C4-2B (cell line): ENCODE measurements around the gene FAM136A.

Source experiments
- ZFX ChIP-seq: fragments of 450-650 bp; IDR thresholded peaks from 2 replicates; pipeline ENCODE4 v1.6.1; 2017
- TF ChIP-seq, protein P1 (sequence below): fragments of 450-650 bp; conservative IDR thresholded peaks from 2 replicates; pipeline ENCODE4 v1.5.1; 2017; ENCODE audit warnings: mild to moderate bottlenecking

DNA sequence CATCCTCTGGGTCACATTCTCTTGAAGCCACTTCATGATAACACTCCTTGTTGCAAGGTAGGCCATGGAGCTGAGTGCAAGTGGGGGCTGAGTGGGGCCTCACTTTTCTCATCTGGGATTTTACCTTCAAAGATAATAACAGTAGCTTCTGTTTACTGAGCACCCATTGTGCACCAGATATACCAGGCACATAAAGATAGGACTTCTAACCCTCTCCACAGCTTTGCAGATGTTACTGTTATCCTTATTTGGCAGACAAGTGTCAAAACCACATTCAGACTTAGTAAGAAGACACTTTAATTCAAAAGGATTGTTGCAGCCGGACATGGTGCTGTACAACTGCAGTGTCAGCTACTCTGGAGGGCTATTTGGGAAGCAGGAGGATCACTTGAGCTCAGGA is 12.8 kb upstream of the FAM136A start:
- TF ChIP-seq, protein P1, sequence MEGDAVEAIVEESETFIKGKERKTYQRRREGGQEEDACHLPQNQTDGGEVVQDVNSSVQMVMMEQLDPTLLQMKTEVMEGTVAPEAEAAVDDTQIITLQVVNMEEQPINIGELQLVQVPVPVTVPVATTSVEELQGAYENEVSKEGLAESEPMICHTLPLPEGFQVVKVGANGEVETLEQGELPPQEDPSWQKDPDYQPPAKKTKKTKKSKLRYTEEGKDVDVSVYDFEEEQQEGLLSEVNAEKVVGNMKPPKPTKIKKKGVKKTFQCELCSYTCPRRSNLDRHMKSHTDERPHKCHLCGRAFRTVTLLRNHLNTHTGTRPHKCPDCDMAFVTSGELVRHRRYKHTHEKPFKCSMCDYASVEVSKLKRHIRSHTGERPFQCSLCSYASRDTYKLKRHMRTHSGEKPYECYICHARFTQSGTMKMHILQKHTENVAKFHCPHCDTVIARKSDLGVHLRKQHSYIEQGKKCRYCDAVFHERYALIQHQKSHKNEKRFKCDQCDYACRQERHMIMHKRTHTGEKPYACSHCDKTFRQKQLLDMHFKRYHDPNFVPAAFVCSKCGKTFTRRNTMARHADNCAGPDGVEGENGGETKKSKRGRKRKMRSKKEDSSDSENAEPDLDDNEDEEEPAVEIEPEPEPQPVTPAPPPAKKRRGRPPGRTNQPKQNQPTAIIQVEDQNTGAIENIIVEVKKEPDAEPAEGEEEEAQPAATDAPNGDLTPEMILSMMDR, result no peak
- TF ChIP-seq ZFX, result no peak
